HG02852 (cell line): ENCODE data around the gene ARHGEF10L.

Experiments
- ATAC-seq: cut with Tn5 transposase; IDR thresholded peaks from one replicate; pipeline ENCODE4 v1.9.1; 2021; ENCODE audit warnings: mild to moderate bottlenecking, moderate library complexity; ENCODE audit not compliant: unreplicated experiment

Gene ARHGEF10L

GRCh38 chr1:17670587-17671313 lies 131.3 kb downstream of the ARHGEF10L start:
- no peak for ATAC-seq

- no peak for ATAC-seq
Observed at GRCh38 chr1:17671314-17671705, 131.8 kb downstream of the ARHGEF10L start.

- ATAC-seq, result no peak
Observed at GRCh38 chr1:17671741-17672140, 132.2 kb downstream of the ARHGEF10L start.

- ATAC-seq, result no peak
Observed at GRCh38 chr1:17672226-17672625, 132.7 kb downstream of the ARHGEF10L start.

GRCh38 chr1:17673329-17674072 lies 134.0 kb downstream of the ARHGEF10L start:
- ATAC-seq, result no peak

GRCh38 chr1:17674726-17675500 lies 135.4 kb downstream of the ARHGEF10L start:
- no peak for ATAC-seq

GRCh38 chr1:17675744-17676143 lies 136.2 kb downstream of the ARHGEF10L start:
- ATAC-seq, result no peak

- no peak for ATAC-seq
Observed at GRCh38 chr1:17676387-17677060, 137.0 kb downstream of the ARHGEF10L start.

- no peak for ATAC-seq
Observed at GRCh38 chr1:17678011-17678410, 138.5 kb downstream of the ARHGEF10L start.

GRCh38 chr1:17679856-17680255 lies 140.4 kb downstream of the ARHGEF10L start:
- ATAC-seq, result no peak

GRCh38 chr1:17680308-17680707 lies 140.8 kb downstream of the ARHGEF10L start:
- no peak for ATAC-seq

- no peak for ATAC-seq
Observed at GRCh38 chr1:17682400-17682799, 142.9 kb downstream of the ARHGEF10L start.

GRCh38 chr1:17683598-17683997 lies 144.1 kb downstream of the ARHGEF10L start:
- ATAC-seq, result no peak

GRCh38 chr1:17684810-17685209 lies 145.3 kb downstream of the ARHGEF10L start:
- ATAC-seq, result no peak

- no peak for ATAC-seq
Observed at GRCh38 chr1:17686258-17686657, 146.8 kb downstream of the ARHGEF10L start.

- ATAC-seq, result no peak
Observed at GRCh38 chr1:17687145-17687544, 147.6 kb downstream of the ARHGEF10L start.

- no peak for ATAC-seq
Observed at GRCh38 chr1:17688217-17688810, 148.8 kb downstream of the ARHGEF10L start.

- no peak for ATAC-seq
Observed at GRCh38 chr1:17689011-17689410, 149.5 kb downstream of the ARHGEF10L start.

GRCh38 chr1:17690906-17691634 lies 151.6 kb downstream of the ARHGEF10L start:
- no peak for ATAC-seq

GRCh38 chr1:17692645-17693044 lies 153.1 kb downstream of the ARHGEF10L start:
- no peak for ATAC-seq
